HL-60 (cell line): Measurements from ENCODE around the gene LYRM1.

Experiments
- CTCF ChIP-seq: IDR thresholded peaks from one replicate; pipeline ENCODE4 v1.5.1; 2011; ENCODE audit warnings: low read length, control low read depth, inconsistent platforms; ENCODE audit not compliant: insufficient read depth
- POLR2AphosphoS5 ChIP-seq: IDR thresholded peaks from 2 replicates; pipeline ENCODE4 v1.6.1; 2012; ENCODE audit warnings: low read depth
- SPI1 ChIP-seq: IDR thresholded peaks from 2 replicates; pipeline ENCODE4 v1.6.1; 2012; ENCODE audit warnings: low read depth, mild to moderate bottlenecking, borderline replicate concordance
- TF ChIP-seq, protein P1 (sequence below): IDR thresholded peaks from 2 replicates; pipeline ENCODE4 v1.6.1; 2012; ENCODE audit warnings: low read depth; ENCODE audit not compliant: insufficient replicate concordance

GRCh38 chr16:20879175-20880040 lies 21.2 kb upstream of the LYRM1 start:
- TF ChIP-seq, protein P1, sequence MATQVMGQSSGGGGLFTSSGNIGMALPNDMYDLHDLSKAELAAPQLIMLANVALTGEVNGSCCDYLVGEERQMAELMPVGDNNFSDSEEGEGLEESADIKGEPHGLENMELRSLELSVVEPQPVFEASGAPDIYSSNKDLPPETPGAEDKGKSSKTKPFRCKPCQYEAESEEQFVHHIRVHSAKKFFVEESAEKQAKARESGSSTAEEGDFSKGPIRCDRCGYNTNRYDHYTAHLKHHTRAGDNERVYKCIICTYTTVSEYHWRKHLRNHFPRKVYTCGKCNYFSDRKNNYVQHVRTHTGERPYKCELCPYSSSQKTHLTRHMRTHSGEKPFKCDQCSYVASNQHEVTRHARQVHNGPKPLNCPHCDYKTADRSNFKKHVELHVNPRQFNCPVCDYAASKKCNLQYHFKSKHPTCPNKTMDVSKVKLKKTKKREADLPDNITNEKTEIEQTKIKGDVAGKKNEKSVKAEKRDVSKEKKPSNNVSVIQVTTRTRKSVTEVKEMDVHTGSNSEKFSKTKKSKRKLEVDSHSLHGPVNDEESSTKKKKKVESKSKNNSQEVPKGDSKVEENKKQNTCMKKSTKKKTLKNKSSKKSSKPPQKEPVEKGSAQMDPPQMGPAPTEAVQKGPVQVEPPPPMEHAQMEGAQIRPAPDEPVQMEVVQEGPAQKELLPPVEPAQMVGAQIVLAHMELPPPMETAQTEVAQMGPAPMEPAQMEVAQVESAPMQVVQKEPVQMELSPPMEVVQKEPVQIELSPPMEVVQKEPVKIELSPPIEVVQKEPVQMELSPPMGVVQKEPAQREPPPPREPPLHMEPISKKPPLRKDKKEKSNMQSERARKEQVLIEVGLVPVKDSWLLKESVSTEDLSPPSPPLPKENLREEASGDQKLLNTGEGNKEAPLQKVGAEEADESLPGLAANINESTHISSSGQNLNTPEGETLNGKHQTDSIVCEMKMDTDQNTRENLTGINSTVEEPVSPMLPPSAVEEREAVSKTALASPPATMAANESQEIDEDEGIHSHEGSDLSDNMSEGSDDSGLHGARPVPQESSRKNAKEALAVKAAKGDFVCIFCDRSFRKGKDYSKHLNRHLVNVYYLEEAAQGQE: no peak
- TF ChIP-seq CTCF: no peak
- TF ChIP-seq POLR2AphosphoS5: no peak
- TF ChIP-seq SPI1: no peak
